GM19239 (cell line): ENCODE data around the gene KCNN3.
"Not testable (repeated sequence)": the region's sequence is repeated elsewhere in the genome, so short reads cannot be mapped to it uniquely, and the experiment has no call there.

ENCODE experiments used
- DNase-seq: peaks from one replicate; pipeline ENCODE4 v3.0.0; 2011; ENCODE audit warnings: low spot score; ENCODE audit not compliant: insufficient read length
- FAIRE-seq: peaks from 2 replicates; lab custom pipeline; 2011; peaks lifted over from hg19 to GRCh38; lab: Jason Lieb, UNC

KCNN3 gene

DNA sequence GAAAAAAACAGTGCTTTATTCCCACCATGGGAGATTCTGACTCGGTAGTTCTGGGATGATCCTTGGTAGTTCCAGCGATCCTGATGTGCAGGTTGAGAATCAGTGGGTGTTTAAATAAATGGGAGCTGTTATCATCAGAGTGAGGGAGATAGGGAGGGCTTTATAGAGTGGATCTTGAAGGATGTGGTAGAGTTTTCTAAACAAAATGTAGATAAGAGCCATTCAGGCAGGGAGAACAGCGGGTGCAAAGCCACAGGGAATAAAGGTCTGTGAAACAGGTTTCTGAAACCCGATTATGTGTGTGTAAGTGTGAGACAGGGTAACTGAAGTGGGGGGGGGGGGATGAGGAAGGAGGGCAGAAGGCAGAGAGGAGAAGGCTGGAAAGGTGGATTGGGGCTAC, 186.3 kb downstream of the KCNN3 start:
- FAIRE-seq (no peak), DNase-seq (no peak)

DNA sequence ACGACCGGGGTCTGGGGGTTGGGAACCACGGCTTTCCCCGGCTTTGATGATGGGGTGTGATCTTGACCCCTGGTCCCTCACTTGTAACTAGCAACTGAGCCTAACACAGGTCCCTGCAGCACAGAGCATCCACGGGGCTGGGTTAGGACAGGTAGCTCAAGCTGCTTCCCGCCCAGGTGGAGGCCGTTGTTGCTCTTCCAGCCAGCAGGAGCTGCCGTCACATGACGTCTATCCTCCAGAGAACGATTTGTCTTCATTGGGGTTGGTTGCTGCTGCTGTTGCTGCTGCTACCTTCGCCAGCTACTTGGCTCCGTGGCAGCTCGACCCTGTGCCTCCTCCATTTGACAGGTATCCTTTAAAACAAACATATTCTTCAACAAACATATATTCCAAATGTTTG, 187.8 kb downstream of the KCNN3 start:
- no peak for FAIRE-seq
- no peak for DNase-seq

GRCh38 chr1:154677844-154678243, 192.2 kb downstream of the KCNN3 start:
- DNase-seq, FAIRE-seq: not testable (repeated sequence)

GRCh38 chr1:154676847-154677246, 193.2 kb downstream of the KCNN3 start:
- FAIRE-seq, DNase-seq: not testable (repeated sequence)

DNA sequence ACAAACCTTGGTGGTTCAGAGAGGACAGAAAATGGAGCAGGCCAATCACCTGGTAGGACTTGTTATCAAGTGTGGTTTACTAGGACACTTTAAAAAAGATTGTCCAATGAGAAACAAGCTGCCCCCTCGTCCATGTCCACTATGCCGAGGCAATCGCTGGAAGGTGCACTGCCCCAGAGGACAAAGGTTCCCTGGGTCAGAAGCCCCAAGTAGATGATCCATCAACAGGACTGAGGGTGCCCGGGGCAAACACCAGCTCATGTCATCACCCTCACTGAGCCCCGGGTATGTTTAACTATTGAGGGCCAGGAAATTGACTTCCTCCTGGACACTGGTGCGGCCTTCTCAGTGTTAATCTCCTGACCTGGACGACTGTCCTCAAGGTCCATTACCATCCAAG, 195.6 kb downstream of the KCNN3 start:
- FAIRE-seq, DNase-seq: not testable (repeated sequence)

DNA sequence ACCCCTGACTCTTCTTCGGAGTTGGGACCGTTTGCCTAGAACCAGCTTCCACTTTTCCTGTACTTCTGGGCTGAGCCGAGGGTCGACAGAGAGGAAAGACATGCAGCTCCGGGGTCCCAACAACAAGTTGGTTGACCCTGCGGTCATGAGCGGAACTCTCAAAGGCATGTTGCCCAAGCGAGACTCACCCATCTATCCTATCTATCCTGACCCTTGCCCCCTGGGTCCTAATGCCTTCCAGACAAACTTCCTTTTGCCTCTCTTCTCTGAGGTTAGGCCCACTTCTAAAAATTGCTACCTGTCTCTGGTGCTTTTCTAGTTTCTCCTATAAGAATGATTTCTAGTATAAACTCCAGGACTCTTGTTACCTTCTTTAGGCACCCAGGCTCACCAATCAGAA, 197.8 kb downstream of the KCNN3 start:
- DNase-seq, result not testable (repeated sequence)

GRCh38 chr1:154671412-154671811, 198.7 kb downstream of the KCNN3 start:
- not testable (repeated sequence) for FAIRE-seq, DNase-seq

More for the DNA sequence above, 197.8 kb downstream of the KCNN3 start:
- not testable (repeated sequence) for FAIRE-seq

DNA sequence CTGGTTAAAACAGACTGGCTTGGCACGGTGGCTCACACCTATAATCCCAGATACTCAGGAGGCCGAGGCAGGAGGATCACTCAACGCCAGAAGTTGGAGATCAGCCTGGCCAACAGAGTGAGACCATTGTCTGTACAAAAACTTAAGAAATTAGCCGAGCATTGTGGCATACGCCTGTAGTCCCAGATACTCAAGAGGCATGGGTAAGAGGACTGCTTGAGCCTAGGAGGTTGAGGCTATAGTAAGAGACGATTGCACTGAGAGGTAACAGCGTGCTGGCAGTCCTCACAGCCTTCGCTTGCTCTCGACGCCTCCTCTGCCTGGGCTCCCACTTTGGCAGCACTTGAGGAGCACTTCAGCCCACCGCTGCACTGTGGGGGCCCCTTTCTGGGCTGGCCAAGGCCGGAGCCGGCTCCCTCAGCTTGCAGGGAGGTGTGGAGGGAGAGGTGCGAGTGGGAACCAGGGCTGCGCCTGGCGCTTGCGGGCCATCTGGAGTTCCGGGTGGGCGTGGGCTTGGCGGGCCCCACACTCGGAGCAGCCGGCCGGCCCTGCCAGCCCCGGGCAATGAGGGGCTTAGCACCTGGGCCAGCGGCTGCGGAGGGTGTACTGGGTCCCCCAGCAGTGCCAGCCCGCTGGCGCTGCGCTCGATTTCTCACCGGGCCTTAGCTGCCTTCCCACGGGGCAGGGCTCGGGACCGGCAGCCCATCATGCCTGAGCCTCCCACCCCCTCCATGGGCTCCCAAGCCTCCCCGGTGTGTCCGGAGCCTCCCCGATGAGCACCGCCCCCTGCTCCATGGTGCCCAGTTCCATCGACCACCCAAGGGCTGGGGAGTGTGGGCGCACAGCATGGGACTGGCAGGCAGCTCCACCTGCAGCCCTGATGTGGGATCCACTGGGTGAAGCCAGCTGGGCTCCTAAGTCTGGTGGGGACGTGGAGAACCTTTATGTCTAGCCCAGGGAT, 199.5 kb downstream of the KCNN3 start:
- not testable (repeated sequence) for FAIRE-seq, DNase-seq

GRCh38 chr1:154669464-154670282, 200.4 kb downstream of the KCNN3 start:
- peak; percentile 88 for DNase-seq
- peak; percentile 88 for FAIRE-seq

DNA sequence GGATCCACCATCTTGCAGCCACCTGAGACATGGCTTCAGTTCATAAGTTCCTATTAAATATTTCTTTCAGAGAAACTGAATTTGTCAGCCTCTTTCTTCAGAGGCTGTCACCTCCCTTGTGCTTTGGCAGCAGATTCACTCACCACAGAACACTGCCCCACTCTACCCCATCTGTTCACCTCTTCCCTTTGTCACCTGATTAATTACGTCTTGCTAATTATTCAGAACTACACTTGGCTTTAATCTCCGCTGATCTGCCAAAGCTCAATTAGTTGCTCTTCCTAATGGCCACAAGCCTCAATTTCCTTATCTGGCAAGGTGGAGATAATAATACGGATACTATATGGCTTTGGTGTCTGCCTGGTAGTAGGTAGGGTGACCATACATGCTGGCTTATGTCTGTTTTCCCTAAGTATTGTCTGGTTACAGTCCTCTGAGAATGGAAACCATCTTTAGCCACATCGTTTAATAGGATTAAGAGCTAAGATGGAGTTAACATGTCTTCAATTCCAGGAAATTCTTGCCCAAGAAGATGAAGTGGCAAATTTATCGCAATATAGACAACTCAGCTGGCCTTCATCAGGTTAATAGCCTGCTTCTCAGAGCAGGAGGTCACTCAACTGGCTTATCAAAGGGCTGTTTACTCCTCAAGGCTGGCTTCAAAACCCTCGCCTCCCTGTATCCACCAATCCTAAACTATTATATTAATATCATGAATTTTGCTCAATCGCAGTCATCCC, 203.9 kb downstream of the KCNN3 start:
- no peak for DNase-seq
- FAIRE-seq, result no peak

DNA sequence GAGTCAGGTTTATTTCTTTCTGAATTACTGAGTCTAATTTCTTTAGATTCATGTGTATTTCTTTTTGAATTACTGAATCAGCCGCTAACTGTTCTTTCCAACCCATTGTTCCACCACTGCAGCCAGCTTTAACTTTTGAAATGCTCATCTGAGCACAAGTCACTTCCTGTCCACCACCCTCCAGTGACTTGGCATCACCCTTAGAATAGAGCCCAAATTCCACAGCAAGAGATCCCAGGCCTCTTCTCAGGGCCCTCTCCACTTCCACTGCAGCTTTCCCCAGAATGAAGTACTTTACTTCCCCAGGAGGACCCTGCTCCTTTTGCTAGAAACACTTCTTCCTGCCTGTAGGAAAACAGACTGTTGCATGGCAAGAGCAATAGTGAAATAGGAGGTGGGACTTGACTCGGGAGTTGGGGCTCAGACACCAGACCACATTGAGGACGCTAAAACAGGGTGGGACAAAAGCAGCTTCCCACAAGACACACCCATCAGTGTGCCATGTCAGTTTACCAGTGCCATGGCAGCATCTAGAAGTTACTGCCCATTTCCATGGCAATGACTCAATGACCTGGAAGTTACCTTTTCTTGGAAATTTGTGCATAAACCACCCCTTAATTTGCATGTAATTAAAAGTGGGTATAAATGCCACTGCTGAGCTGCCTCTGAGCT, 205.6 kb downstream of the KCNN3 start:
- DNase-seq, result no peak
- FAIRE-seq, result no peak

DNA sequence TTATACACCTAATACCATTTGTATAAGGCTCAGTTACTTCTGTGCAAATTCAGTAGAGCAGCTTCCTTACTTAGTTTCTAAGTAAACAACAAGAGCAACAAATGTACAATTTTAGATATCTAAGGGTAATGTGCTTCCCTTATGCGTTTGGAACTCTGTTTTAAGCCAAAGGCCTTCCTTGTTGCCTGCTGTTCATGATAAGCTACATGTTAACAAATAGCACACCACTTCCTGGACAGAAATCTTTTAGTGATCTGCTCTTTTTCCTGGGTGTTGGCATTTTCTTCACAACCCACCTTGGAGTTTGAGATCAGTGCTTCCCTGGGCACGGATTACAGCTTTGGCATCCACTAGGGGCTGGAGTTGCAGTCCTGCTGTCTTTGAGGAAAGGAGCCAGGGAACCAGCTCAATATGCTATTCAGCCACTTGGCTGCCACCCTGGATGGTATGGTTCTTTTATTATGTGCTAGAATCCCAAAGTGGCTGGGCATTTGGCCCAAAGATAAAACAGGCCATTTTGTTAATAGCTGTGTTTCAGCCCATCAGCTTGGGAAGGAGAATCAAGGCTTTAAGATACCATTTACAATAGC, 206.5 kb downstream of the KCNN3 start:
- FAIRE-seq (no peak), DNase-seq (no peak)

DNA sequence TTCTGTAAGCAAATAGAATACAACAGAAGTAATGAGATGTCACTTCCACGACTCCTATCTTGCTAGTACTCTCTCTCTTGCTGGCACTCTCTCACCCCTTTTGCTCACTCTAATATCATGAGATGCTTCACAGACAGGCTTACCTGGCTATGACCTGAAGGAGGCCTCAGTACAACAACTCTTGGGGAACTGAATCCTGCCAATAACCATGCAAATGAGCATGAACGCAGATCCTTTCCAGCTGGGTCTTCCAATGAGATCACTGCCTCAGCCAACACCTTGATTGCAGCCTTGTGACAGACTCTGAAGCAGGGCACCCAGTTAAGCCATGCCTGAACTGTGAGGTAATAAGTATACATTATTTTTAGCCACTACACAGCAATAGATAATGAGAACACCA, 209.0 kb downstream of the KCNN3 start:
- no peak for FAIRE-seq
- no peak for DNase-seq

DNA sequence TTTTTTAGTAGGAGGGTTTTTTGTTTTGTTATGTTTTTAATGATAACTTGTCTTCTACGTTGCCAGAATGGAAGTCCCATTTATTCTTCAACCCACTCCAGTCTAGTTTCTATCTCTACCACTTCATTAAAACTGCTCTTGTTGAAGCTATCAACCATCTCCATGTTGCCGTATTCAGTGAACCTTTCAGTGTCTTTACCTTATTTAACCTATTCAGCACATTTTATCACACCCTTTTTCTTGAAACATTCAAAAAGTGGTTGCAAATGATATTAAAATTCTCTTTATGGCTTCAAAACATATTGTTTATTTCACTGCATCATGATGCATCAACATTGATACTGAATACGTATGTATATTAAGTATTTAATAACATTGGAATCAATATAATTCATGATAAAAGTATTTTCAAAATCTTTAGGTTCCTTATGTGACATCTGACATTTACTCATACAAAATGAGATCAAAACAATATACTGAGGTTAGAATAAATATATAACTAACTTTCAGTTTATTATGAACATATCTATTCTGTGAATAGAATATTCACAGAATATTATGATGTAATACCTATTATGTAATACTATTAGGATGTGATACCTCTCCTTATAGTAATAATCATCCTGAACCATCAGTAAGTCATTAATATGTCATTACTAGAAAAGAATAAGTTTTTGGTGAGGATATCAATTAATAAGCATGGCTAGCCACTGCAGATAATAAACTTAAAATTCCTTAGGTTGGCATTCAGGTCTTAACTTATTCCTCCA, 210.1 kb downstream of the KCNN3 start:
- no peak for FAIRE-seq
- no peak for DNase-seq

DNA sequence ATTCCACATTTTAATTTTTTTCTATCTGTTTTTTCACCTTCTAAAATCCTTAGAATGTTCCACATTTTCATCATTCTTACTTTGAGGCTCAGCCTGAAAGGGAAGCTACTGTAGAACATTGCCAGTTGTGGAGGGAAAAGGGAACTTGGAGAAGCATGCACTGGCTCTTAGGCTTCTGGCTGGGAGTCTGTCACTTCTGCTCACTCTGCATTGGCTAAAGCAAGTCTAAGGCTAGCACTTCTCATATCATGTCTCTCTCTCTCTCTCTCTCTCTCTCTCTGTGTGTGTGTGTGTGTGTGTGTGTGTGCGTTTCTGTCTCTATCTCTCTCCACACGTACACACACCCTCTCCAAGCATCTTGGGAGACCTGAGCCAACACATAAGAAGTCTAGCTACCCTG, 212.5 kb downstream of the KCNN3 start:
- DNase-seq (no peak), FAIRE-seq (no peak)

GRCh38 chr1:154652893-154653292, 217.2 kb downstream of the KCNN3 start:
- DNase-seq (no peak), FAIRE-seq (no peak)
